A673 (cell line): ENCODE data around the gene FRY. TPM values are rescaled to one million over a fixed set of nuclear protein-coding genes. Genes with fewer than 3 reads are reported as not detected.

Experiments used
- BruUV-seq: library from RNA; stranded (reverse); fragments of 400-500 nt; replicated peaks from 2 replicates; lab custom pipeline; 2021; lab: Mats Ljungman, UMichigan
- CTCF ChIA-PET: fragments of 300-600 bp; sonication (Branson Sonifier 250); formaldehyde crosslinking; loops from one replicate; lab custom pipeline; 2022; ENCODE audit warnings: antibody characterized with exemption; lab: Charles Lee
- POLR2A ChIA-PET: fragments of 300-600 bp; sonication (Branson Sonifier 250); formaldehyde crosslinking; loops from one replicate; lab custom pipeline; 2022; ENCODE audit warnings: antibody characterized with exemption; ENCODE audit not compliant: low non-redundant PET; lab: Charles Lee
- DNase-seq: peaks from one replicate; pipeline ENCODE4 v3.0.0-alpha.2; 2015; ENCODE audit warnings: low spot score
- H3K27ac ChIP-seq: fragments of 200-600 bp; sonication (generic); 2 replicates; pipeline ENCODE4 v1.5.1; 2016; ENCODE audit warnings: mixed run types, low read depth, mild to moderate bottlenecking, mixed read lengths, antibody characterized with exemption, low read length; ENCODE audit not compliant: poor library complexity, severe bottlenecking
- H3K27me3 ChIP-seq: fragments of 200-600 bp; sonication (generic); replicated peaks from 2 replicates; pipeline ENCODE4 v1.6.1; 2017; ENCODE audit warnings: mixed run types, low read depth, mild to moderate bottlenecking, mixed read lengths, antibody characterized with exemption, low read length; ENCODE audit not compliant: insufficient read depth, poor library complexity
- H3K36me3 ChIP-seq: fragments of 200-600 bp; sonication (generic); 2 replicates; pipeline ENCODE4 v1.6.1; 2016; ENCODE audit warnings: mixed run types, mild to moderate bottlenecking, mixed read lengths, antibody characterized with exemption, low read length; ENCODE audit not compliant: insufficient read depth, poor library complexity, severe bottlenecking
- H3K4me1 ChIP-seq: fragments of 200-600 bp; sonication (generic); 2 replicates; pipeline ENCODE4 v1.6.1; 2017; ENCODE audit warnings: mixed run types, mild to moderate bottlenecking, mixed read lengths, antibody characterized with exemption, low read length; ENCODE audit not compliant: insufficient read depth, poor library complexity, severe bottlenecking
- H3K4me3 ChIP-seq: fragments of 200-600 bp; sonication (generic); 2 replicates; pipeline ENCODE4 v1.5.1; 2016; ENCODE audit warnings: low read depth, mixed run types, mild to moderate bottlenecking, mixed read lengths, low read length; ENCODE audit not compliant: poor library complexity, severe bottlenecking
- H3K9me3 ChIP-seq: fragments of 200-600 bp; sonication (generic); 2 replicates; pipeline ENCODE4 v1.6.1; 2016; ENCODE audit warnings: mixed run types, low read depth, mild to moderate bottlenecking, mixed read lengths, antibody characterized with exemption, low read length; ENCODE audit not compliant: poor library complexity, severe bottlenecking
- EZH2 ChIP-seq: fragments of 200-600 bp; sonication (generic); IDR thresholded peaks from 2 replicates; pipeline ENCODE4 v1.6.1; 2017; ENCODE audit warnings: borderline replicate concordance, low read depth, mild to moderate bottlenecking, mixed read lengths, antibody characterized with exemption, low read length; ENCODE audit not compliant: poor library complexity, severe bottlenecking
- intact Hi-C: fragments of 100-400 bp; cut with micrococcal nuclease; formaldehyde crosslinking; loops from one replicate; pipeline ENCODE4 v1.10.0; 2022; ENCODE audit not compliant: unreplicated experiment
- total RNA-seq: library from RNA; stranded (reverse); gene quantifications from 2 replicates; pipeline ENCODE4 v1.2.3, GENCODE V29; 2021
- TF ChIP-seq, protein P1 (sequence below): fragments of 300-800, 200-600 bp; sonication (generic); conservative IDR thresholded peaks from 2 replicates; pipeline ENCODE4 v1.5.1; 2017; ENCODE audit warnings: low read depth, mild to moderate bottlenecking, antibody characterized with exemption, low read length, moderate library complexity, mixed read lengths

Gene FRY
- total RNA-seq, 1 experiment from 2014 or later: 0.58 TPM

DNA sequence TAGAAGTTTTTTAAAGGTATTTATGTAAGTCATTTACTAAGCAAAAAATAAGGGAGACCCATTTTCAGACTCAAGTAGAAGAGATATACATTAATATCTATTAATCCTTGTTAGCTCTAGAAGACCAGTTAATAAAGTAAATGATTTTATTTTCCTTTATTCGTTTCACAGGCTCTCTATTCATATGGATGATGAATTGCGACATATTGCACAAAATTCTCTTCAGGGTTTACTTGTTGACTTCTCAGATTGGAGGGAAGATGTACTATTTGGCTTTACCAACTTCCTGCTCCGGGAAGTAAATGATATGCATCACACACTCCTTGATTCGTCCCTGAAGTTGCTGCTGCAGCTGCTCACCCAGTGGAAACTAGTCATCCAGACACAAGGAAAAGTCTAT, 139.3 kb downstream of the FRY start:
- DNase-seq: no peak
- POLR2A ChIA-PET: no interaction called here

DNA sequence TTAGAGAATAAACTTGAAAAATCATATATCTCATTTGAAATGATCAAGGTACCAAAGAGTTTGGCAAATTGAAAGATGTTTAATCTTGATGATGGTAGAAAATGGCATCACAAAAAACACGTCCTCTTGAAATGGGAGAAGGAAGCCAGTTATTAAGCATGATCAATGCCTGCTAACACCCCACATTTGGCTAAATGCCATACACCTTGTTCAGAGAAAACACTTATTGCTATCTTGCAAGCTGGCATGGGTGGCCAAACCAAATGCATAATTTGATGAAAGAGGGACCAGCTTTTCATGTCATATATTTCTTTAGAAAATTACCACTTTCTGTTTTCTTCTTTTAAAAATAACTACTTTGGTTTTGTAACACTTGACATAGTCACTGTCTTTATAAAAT, 142.3 kb downstream of the FRY start:
- no peak for TF ChIP-seq EZH2
- TF ChIP-seq, protein P1, sequence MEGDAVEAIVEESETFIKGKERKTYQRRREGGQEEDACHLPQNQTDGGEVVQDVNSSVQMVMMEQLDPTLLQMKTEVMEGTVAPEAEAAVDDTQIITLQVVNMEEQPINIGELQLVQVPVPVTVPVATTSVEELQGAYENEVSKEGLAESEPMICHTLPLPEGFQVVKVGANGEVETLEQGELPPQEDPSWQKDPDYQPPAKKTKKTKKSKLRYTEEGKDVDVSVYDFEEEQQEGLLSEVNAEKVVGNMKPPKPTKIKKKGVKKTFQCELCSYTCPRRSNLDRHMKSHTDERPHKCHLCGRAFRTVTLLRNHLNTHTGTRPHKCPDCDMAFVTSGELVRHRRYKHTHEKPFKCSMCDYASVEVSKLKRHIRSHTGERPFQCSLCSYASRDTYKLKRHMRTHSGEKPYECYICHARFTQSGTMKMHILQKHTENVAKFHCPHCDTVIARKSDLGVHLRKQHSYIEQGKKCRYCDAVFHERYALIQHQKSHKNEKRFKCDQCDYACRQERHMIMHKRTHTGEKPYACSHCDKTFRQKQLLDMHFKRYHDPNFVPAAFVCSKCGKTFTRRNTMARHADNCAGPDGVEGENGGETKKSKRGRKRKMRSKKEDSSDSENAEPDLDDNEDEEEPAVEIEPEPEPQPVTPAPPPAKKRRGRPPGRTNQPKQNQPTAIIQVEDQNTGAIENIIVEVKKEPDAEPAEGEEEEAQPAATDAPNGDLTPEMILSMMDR: no peak
- BruUV-seq: no TSS peak
- no peak for DNase-seq
- Histone ChIP-seq H3K4me1 (no peaks in the 10 kb centered on the region), H3K4me3 (no peak overlapping the region), H3K27ac (no peak overlapping the region), H3K9me3 (no peaks in the 10 kb centered on the region), H3K27me3 (no peaks in the 10 kb centered on the region), H3K36me3 (no peaks in the 10 kb centered on the region)
- ChIA-PET CTCF (no interaction called here), POLR2A (no interaction called here)
- intact Hi-C loops: no loop called here

More for the DNA sequence above, 139.3 kb downstream of the FRY start:
- H3K4me1 ChIP-seq: no peaks in the 10 kb centered on the region
- intact Hi-C loops: no loop called here
- no peaks in the 10 kb centered on the region for H3K27me3 ChIP-seq
- CTCF ChIA-PET: no interaction called here
- no peaks in the 10 kb centered on the region for H3K36me3 ChIP-seq
- TF ChIP-seq EZH2: no peak
- TF ChIP-seq, protein P1: no peak
- no peak overlapping the region for H3K27ac ChIP-seq
- BruUV-seq: no TSS peak
- no peaks in the 10 kb centered on the region for H3K9me3 ChIP-seq
- no peak overlapping the region for H3K4me3 ChIP-seq

DNA sequence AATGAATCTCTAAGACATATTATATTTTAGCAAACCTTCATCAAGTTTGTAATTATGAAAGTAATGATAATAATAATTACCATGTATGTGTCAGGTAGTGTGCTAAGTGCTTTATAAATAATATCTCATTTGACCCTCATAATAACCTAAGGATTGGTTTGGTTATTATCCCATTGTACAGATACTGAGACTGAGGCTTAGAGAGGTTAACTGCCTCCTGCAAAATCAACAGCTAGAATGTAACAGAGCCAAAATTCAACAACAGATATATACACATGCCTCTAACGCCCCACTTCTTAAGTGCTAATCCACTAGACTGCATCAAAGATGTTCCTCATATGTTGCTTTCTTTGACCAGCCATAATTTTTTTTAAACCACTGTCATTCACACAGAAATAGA, 142.8 kb downstream of the FRY start:
- no peak for DNase-seq
- ChIA-PET CTCF (no interaction called here), POLR2A (no interaction called here)
- TF ChIP-seq, protein P1: no peak
- TF ChIP-seq EZH2: no peak
- Histone ChIP-seq H3K9me3 (no peaks in the 10 kb centered on the region), H3K4me1 (no peaks in the 10 kb centered on the region), H3K36me3 (no peaks in the 10 kb centered on the region), H3K27ac (no peak overlapping the region), H3K4me3 (no peak overlapping the region), H3K27me3 (no peaks in the 10 kb centered on the region)
- intact Hi-C loops: no loop called here
- BruUV-seq: no TSS peak
